Fibroblast of skin of scalp (primary cell): ENCODE data around the gene GRIFIN.

Experiments
- DNase-seq: peaks from one replicate; pipeline ENCODE4 v3.0.0-alpha.2; 2013

The GRIFIN gene

GRCh38 chr7:2452643-2453270 is 23.4 kb downstream of the GRIFIN start:
- DNase-seq, result no peak

GRCh38 chr7:2452074-2452507 is 24.1 kb downstream of the GRIFIN start:
- no peak for DNase-seq

GRCh38 chr7:2451171-2452073 is 24.8 kb downstream of the GRIFIN start:
- peak; percentile 61 for DNase-seq

- DNase-seq, result no peak
Measured at GRCh38 chr7:2450198-2451107, 25.7 kb downstream of the GRIFIN start.

- no peak for DNase-seq
Measured at GRCh38 chr7:2446676-2447075, 29.5 kb downstream of the GRIFIN start.

DNA sequence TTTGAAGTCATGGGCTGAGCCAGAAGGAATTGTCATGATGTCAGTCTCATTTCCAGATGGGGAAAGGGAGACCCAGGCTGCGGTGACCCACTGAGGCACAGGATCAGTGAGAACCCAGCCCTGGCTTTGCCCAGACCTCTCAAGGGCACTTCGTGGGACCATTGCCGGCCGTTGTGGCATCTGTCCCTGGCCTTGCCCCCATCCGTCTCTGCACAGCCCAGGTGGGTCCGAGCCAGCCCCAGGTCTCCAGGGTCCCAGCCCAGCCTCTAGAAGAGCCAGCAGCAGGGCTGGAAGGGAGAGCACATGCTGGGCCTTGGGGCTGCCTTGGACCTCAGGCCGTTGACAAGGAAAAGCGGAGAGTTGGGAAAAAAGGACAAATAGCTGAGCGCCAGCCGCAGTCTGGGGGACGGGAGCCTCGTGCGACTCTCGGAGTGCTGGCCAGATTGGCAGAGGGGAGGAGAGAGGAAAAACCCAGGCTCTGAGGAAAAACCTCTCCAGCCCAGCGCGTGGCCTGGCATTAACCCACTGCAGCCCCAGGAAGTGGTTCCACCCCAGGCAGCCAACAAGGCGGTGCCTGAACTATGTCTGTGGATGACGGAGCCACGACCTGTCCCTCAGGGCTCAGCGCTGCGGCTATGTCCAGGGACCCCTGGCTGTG is 30.2 kb downstream of the GRIFIN start:
- no peak for DNase-seq

DNA sequence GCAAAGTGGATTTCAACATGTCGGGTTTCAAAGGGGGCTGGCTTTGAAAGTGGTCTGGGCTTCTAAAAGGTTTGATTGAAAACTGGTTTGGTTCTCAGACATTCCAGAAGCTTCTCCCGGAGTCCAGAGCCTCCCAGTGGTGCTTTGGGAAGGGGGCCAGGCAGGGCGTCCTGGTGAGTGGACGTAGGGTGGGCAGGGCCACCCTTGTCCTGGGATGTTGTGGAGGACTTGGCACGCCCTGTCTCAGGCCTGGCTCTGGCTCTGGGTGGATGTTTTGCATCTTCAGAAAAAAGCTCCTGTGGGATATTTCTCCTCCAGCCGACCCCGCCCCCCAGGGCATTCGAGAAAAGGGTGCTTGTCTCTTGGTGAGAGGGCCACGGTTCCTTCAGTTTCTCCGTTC is 31.2 kb downstream of the GRIFIN start:
- no peak for DNase-seq

DNA sequence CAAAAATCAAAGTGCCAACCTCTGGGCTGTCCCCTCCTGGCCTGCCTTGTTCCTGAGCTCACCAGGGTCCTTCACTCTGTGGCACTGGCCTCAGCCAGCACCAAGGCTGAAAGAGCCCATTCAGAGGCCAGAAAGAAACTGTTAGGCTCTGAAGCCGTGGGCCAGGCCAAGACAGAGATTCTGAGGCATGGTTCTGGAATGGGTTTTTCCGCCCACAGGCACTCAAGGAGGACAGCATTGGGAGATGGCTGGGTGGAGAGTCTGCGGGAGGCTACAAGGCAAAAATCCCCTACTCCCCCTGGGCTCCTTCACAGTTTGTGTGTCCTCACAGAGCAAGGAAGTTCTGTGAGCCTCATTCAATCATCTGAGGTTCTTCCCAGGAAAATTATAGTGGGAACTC is 31.7 kb downstream of the GRIFIN start:
- peak; percentile 74 for DNase-seq

- DNase-seq, result no peak
Measured at GRCh38 chr7:2443491-2443890, 32.7 kb downstream of the GRIFIN start.

DNA sequence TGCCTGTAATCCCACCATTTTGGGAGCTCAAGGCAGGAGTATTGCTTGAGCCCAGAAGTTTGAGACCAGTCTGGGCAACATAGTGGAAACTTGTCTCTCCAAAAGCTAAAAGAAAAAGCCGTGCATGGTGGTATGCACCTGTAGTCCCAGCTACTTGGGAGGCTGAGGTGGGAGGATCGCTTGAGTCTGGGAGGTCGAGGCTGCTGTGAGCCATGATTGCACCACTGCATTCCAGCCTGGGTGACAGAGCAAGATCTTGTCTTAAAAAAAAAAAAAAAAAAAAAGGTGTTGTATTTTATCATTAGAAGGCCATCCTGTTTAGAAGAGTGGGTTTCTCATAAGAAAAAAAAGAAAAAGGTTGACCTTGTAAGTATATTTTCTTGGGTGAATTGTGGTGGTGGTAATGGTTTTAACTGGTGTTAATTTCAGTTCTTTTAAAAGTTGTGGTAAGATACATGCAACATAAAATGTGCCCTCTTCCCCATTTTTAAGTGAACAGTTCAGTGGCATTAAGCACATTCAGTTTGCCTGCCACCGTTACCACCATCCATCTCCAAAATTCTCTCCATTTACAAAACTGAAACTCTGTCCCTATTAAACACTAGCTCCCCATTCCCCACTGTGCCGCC is 34.7 kb downstream of the GRIFIN start:
- no peak for DNase-seq

- DNase-seq, result no peak
Measured at GRCh38 chr7:2440608-2441245, 35.5 kb downstream of the GRIFIN start.

GRCh38 chr7:2438775-2439174 is 37.4 kb downstream of the GRIFIN start:
- no peak for DNase-seq

DNA sequence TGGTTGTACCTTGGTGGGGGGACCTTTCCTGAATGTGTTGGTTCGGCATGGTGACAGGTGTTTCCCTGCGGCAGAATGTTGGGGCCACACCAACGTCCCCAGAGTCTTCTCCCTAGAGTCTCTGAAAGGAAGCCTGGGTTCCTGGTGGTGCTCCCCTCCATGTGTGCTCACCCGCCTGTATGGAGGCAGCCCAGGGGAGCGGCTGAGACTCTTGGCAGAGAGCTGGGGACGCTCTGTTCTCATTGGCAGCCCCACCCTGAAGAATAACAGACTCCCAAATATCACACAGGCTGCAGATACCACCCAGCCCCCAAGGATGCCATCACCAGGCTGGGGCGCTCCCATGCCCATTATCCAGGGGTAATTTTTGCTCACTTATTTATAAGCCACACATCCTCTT is 38.0 kb downstream of the GRIFIN start:
- DNase-seq, result no peak

GRCh38 chr7:2437537-2438148 is 38.6 kb downstream of the GRIFIN start:
- DNase-seq, result no peak

GRCh38 chr7:2437136-2437535 is 39.1 kb downstream of the GRIFIN start:
- DNase-seq, result no peak

- DNase-seq, result no peak
Measured at GRCh38 chr7:2436341-2437104, 39.7 kb downstream of the GRIFIN start.

- no peak for DNase-seq
Measured at GRCh38 chr7:2435146-2435545, 41.1 kb downstream of the GRIFIN start.

DNA sequence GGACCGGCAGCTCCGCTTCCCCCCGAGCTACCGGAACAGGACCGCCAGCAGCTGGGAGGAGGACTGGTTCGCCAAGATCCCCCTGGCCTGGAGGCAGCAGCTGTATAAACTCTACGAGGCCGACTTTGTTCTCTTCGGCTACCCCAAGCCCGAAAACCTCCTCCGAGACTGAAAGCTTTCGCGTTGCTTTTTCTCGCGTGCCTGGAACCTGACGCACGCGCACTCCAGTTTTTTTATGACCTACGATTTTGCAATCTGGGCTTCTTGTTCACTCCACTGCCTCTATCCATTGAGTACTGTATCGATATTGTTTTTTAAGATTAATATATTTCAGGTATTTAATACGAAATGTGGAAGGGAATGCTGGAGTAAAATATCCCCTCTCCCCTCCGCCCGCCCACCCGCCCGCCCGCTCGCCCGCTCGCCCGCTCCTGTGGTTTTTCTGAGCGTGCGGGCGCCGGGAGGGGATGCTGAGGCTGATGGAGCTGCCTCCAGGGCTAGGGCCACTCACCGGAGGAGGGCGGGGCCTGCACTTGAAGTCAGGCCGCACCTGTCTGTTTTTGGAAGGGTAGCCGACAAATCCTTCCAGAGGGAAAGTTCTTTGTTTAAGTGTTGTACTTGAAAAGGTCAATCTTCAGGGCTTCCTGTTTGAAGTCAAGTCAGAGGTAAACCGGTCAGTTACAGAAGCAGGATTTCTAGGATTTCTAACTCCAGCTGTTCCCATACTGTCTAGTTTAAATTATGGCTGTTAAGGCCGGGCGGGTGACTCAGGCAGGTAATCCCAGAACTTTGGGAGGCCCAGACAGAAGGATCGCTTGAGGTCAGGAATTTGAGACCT is 42.3 kb downstream of the GRIFIN start:
- DNase-seq, result no peak
